Fibroblast of mammary gland (primary cell): Measurements from ENCODE around the gene KCNQ1.

ENCODE experiments used
- DNase-seq: peaks from one replicate; pipeline ENCODE4 v3.0.0-alpha.2; 2010; ENCODE audit warnings: low read depth
- H3K4me3 ChIP-seq: 2 replicates; pipeline ENCODE4 v1.5.1; 2011; ENCODE audit warnings: low read depth, mild to moderate bottlenecking, low read length, moderate library complexity; ENCODE audit not compliant: control insufficient read depth
- TF ChIP-seq, protein P1 (sequence below): conservative IDR thresholded peaks from 2 replicates; pipeline ENCODE4 v1.5.1; 2011; ENCODE audit warnings: low read depth, low read length, inconsistent platforms; ENCODE audit not compliant: control insufficient read depth, insufficient read depth

The KCNQ1 gene

GRCh38 chr11:2762031-2762380 lies 317.2 kb downstream of the KCNQ1 start:
- no peak overlapping the region for H3K4me3 ChIP-seq
- DNase-seq, result no peak
- TF ChIP-seq, protein P1, sequence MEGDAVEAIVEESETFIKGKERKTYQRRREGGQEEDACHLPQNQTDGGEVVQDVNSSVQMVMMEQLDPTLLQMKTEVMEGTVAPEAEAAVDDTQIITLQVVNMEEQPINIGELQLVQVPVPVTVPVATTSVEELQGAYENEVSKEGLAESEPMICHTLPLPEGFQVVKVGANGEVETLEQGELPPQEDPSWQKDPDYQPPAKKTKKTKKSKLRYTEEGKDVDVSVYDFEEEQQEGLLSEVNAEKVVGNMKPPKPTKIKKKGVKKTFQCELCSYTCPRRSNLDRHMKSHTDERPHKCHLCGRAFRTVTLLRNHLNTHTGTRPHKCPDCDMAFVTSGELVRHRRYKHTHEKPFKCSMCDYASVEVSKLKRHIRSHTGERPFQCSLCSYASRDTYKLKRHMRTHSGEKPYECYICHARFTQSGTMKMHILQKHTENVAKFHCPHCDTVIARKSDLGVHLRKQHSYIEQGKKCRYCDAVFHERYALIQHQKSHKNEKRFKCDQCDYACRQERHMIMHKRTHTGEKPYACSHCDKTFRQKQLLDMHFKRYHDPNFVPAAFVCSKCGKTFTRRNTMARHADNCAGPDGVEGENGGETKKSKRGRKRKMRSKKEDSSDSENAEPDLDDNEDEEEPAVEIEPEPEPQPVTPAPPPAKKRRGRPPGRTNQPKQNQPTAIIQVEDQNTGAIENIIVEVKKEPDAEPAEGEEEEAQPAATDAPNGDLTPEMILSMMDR, result no peak

DNA sequence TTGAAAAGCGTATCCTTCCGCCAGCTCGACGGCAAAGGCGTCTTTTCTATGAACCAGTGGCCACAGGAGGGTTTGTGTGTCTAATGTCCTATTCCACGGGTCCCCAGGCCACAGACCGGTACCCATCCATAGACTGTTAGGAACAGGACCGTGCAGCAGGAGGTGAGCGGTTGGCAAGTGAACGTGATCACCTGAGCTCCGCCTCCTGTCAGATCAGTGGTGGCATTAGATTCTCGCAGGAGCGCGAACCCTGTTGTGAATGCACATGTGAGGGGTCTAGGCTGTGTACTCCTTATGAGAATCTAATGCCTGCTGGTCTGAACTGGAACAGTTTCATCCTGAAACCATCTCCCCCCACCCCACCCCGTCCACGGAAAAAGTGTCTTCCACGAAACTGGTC lies 317.6 kb downstream of the KCNQ1 start:
- TF ChIP-seq, protein P1, result no peak
- no peak for DNase-seq
- no peak overlapping the region for H3K4me3 ChIP-seq

DNA sequence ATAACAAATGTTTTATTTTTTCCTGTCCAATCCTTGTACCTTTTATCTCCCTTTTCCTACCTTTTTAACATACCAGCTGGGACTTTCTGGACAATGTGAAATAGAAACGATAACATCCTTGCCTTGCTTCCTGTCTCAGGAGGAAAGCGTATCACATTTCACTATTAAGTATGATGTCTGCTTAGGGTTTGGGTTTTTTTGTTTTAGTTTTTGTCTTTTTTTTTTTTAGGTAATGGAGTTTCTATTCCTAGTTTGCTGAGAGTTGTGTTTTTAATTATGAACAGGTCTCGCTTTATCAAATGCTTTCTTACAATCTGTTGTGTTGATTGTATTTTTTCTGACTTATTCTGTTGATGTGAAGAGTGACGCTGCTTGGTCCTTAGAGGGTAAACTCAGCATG lies 319.2 kb downstream of the KCNQ1 start:
- DNase-seq, result no peak
- TF ChIP-seq, protein P1, result no peak
- H3K4me3 ChIP-seq, result no peak overlapping the region

GRCh38 chr11:2765491-2765890 lies 320.7 kb downstream of the KCNQ1 start:
- no peak for DNase-seq
- TF ChIP-seq, protein P1, result no peak
- H3K4me3 ChIP-seq, result no peak overlapping the region

- TF ChIP-seq, protein P1, result no peak
- H3K4me3 ChIP-seq, result no peak overlapping the region
- DNase-seq, result no peak
Observed at GRCh38 chr11:2766166-2766565, 321.4 kb downstream of the KCNQ1 start.

- H3K4me3 ChIP-seq, result no peak overlapping the region
- no peak for DNase-seq
- TF ChIP-seq, protein P1, result no peak
Observed at GRCh38 chr11:2767071-2767470, 322.3 kb downstream of the KCNQ1 start.

DNA sequence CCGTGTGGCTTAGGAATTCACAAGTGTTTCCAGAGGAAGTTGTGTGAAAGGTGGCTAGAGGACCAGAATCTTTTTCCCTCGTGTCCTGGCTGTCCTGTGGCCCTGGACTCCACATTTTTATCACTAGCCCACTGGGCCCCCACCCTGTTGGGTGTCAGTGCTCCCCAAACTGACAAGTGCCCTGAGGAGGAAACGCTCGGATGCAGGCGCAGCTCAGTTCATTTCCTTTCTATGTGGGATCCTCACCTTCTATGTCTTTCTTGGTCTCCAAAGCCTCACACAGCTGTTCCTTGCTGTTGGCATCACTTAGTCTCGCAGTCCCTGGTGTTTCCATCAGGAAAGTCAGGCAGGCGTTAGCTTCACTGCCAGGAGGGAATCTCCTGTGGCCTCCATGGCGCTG lies 323.0 kb downstream of the KCNQ1 start:
- DNase-seq, result no peak
- H3K4me3 ChIP-seq, result no peak overlapping the region
- TF ChIP-seq, protein P1, result no peak
